ENCODE data around the gene EVC.
A peak's percentile ranks its signal among the peaks of the same experiment; 100 is the strongest.

The EVC gene

DNA sequence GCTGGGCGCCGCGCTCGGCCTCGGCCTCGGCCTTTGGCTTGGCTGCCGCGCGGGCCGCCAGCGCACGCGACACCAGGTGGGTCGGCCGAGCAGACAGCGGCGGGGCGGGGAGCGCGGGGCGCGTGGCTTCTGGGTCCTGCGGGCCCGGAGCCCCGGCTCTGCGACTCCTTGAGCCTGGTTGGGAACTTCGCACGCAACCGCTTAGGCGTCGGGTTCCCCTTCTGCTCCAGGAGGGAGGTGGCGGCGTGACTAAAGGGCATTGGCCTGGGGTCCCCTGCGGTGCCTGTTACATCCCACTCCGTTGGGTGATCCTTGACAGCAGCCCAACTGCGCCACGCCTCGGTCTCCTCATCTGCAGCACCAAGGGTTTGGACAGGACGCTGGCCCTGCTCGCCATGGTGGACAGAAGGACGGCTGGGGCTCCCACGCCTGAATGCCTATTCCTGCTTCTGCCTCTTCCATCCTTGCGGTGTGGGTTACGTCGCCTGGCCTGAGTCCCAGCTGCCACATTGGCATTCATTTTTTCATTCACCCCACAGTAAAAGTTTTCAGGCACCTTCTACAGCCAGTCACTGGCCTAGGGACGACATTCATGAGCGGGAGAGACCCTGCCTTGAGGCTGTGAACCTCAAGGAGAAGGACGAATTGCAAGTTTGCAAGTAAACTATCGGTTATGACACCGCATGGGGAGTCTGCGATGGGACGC, 631 bp downstream of the EVC start:
- DNase-seq (ENCODE audit: low read depth, low spot score), result no peak
- peak overlapping the region; percentile 68 for H3K9ac ChIP-seq (ENCODE audit: insufficient read length)
- H3K36me3 ChIP-seq (ENCODE audit: insufficient read depth, low read length), result no peaks in the 10 kb centered on the region
- no peaks in the 10 kb centered on the region for H3K9me3 ChIP-seq (ENCODE audit: low read depth, low read length)
- no peak overlapping the region for H3K27ac ChIP-seq
- TF ChIP-seq FOXP2 (optimal IDR thresholded peaks at IDR 0.05; ENCODE audit: control extremely low read depth, extremely low read length, insufficient read depth), result no peak
- TF ChIP-seq POLR2AphosphoS5 (IDR thresholded peaks at IDR 0.05; ENCODE audit: borderline replicate concordance, low read depth, low read length), result no peak
- no peak for TF ChIP-seq EZH2 (IDR thresholded peaks at IDR 0.05)
- H3K4me3 ChIP-seq, result peak overlapping the region; percentile 77

- no peak for DNase-seq (ENCODE audit: low read depth, low spot score)
- no peaks in the 10 kb centered on the region for H3K36me3 ChIP-seq (ENCODE audit: insufficient read depth, low read length)
- TF ChIP-seq FOXP2 (optimal IDR thresholded peaks at IDR 0.05; ENCODE audit: control extremely low read depth, extremely low read length, insufficient read depth), result no peak
- no peak for TF ChIP-seq EZH2 (IDR thresholded peaks at IDR 0.05)
- TF ChIP-seq POLR2AphosphoS5 (IDR thresholded peaks at IDR 0.05; ENCODE audit: borderline replicate concordance, low read depth, low read length), result no peak
- H3K9ac ChIP-seq (ENCODE audit: insufficient read length), result no peak overlapping the region
- H3K9me3 ChIP-seq (ENCODE audit: low read depth, low read length), result no peaks in the 10 kb centered on the region
- no peak overlapping the region for H3K4me3 ChIP-seq
- no peak overlapping the region for H3K27ac ChIP-seq
These were observed 1.5 kb downstream of the EVC start for GRCh38 chr4:5712517-5712916.

DNA sequence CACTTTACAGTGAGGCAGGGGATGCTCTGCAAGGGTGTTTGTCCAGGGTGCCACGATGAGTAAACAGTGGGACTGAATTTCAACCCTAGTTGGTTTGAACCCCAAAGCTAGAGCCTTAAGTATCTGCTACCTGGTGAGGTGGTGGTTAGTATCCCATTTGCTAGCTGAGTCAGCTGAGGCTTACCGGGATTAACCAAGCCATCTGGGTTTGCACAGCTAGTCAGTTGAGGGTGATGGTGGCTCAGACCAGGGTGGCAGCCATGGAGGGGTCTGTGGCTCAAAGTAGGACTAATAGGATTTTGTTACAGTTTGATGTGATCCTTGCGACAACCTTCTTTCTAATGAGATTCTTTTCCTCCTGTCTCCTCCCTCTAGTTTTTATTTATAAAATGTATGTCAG, 1.9 kb downstream of the EVC start:
- H3K9me3 ChIP-seq (ENCODE audit: low read depth, low read length), result no peaks in the 10 kb centered on the region
- TF ChIP-seq EZH2 (IDR thresholded peaks at IDR 0.05) (no peak), POLR2AphosphoS5 (IDR thresholded peaks at IDR 0.05; ENCODE audit: borderline replicate concordance, low read depth, low read length) (no peak), FOXP2 (optimal IDR thresholded peaks at IDR 0.05; ENCODE audit: control extremely low read depth, extremely low read length, insufficient read depth) (no peak)
- H3K9ac ChIP-seq (ENCODE audit: insufficient read length), result no peak overlapping the region
- no peak overlapping the region for H3K27ac ChIP-seq
- no peak overlapping the region for H3K4me3 ChIP-seq
- DNase-seq (ENCODE audit: low read depth, low spot score), result no peak
- no peaks in the 10 kb centered on the region for H3K36me3 ChIP-seq (ENCODE audit: insufficient read depth, low read length)

DNA sequence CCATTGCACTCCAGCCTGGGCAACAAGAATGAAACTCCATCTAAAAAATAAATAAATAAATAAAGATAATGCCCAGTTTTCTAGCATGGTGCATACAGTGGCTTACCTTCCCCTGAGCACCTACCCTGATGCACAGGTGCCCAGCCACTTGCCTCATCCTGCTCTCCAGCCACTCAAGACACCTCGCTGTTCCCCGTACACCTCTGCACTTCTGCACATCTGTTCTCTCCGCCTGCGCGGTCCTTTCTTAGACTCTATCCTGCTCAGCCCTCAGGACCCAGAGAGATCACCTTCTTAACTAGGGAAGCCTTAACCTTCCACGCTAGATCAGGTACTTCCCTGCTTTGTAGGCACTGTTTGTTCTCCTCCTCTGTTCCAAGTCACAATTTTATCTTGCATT, 2.9 kb downstream of the EVC start:
- DNase-seq (ENCODE audit: low read depth, low spot score), result no peak
- TF ChIP-seq POLR2AphosphoS5 (IDR thresholded peaks at IDR 0.05; ENCODE audit: borderline replicate concordance, low read depth, low read length) (no peak), EZH2 (IDR thresholded peaks at IDR 0.05) (no peak), FOXP2 (optimal IDR thresholded peaks at IDR 0.05; ENCODE audit: control extremely low read depth, extremely low read length, insufficient read depth) (no peak)
- Histone ChIP-seq H3K36me3 (ENCODE audit: insufficient read depth, low read length) (no peaks in the 10 kb centered on the region), H3K27ac (no peak overlapping the region), H3K4me3 (no peak overlapping the region), H3K9me3 (ENCODE audit: low read depth, low read length) (no peaks in the 10 kb centered on the region), H3K9ac (ENCODE audit: insufficient read length) (no peak overlapping the region)

DNA sequence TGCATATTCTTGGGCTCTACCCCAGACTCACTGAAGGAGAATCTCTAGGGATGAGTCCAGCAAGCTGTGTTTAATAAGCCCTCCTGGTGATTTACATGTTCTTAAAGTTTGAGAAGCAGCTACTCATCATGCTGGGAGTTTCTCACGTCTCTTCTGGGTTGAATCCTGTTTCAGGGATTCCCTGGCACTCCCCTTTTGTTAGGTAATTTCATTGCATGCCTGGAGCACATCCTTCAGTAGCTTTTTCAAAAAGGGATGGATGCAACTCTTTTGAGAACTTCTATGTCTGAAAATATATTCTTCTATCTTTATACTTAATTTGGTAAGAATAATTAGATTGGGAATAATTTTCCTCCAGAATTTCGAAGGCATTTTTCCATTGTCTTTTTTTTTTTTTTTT, 4.4 kb downstream of the EVC start:
- no peak overlapping the region for H3K27ac ChIP-seq
- no peaks in the 10 kb centered on the region for H3K9me3 ChIP-seq (ENCODE audit: low read depth, low read length)
- H3K36me3 ChIP-seq (ENCODE audit: insufficient read depth, low read length), result no peaks in the 10 kb centered on the region; the same call in 1 of the 2 replicates
- TF ChIP-seq FOXP2 (optimal IDR thresholded peaks at IDR 0.05; ENCODE audit: control extremely low read depth, extremely low read length, insufficient read depth) (no peak), EZH2 (IDR thresholded peaks at IDR 0.05) (no peak), POLR2AphosphoS5 (IDR thresholded peaks at IDR 0.05; ENCODE audit: borderline replicate concordance, low read depth, low read length) (no peak)
- DNase-seq (ENCODE audit: low read depth, low spot score), result no peak
- no peak overlapping the region for H3K9ac ChIP-seq (ENCODE audit: insufficient read length)
- no peak overlapping the region for H3K4me3 ChIP-seq

DNA sequence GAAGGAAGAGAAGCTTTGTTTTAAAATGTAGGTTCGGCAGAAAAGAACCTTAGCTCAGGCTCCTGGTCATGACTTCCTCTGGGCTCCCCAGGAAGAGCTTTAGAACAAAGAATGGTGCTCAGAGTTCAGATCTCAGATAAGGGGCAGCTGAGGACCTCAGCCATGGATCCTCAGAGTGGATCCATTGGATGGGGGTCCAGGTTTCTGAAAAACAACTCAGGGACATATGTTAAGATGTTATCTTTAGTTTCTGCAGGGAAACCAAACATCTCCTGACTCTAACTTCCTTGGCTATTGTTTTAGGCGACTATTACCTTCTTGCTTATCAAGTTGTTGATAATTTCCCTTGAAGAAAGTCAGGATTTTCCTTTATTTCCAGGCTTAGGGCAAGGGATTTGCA, 5.4 kb downstream of the EVC start:
- Histone ChIP-seq H3K9me3 (ENCODE audit: low read depth, low read length) (no peaks in the 10 kb centered on the region), H3K4me3 (no peak overlapping the region), H3K9ac (ENCODE audit: insufficient read length) (no peak overlapping the region), H3K36me3 (ENCODE audit: insufficient read depth, low read length) (no peaks in the 10 kb centered on the region; the same call in 1 of the 2 replicates), H3K27ac (no peak overlapping the region)
- no peak for TF ChIP-seq POLR2AphosphoS5 (IDR thresholded peaks at IDR 0.05; ENCODE audit: borderline replicate concordance, low read depth, low read length)
- TF ChIP-seq EZH2 (IDR thresholded peaks at IDR 0.05), result no peak
- no peak for TF ChIP-seq FOXP2 (optimal IDR thresholded peaks at IDR 0.05; ENCODE audit: control extremely low read depth, extremely low read length, insufficient read depth)
- no peak for DNase-seq (ENCODE audit: low read depth, low spot score)

- no peak overlapping the region for H3K4me3 ChIP-seq
- no peak overlapping the region for H3K27ac ChIP-seq
- H3K9ac ChIP-seq (ENCODE audit: insufficient read length), result no peak overlapping the region
- no peaks in the 10 kb centered on the region; the same call in 1 of the 2 replicates for H3K36me3 ChIP-seq (ENCODE audit: insufficient read depth, low read length)
- TF ChIP-seq FOXP2 (optimal IDR thresholded peaks at IDR 0.05; ENCODE audit: control extremely low read depth, extremely low read length, insufficient read depth) (no peak), POLR2AphosphoS5 (IDR thresholded peaks at IDR 0.05; ENCODE audit: borderline replicate concordance, low read depth, low read length) (no peak), EZH2 (IDR thresholded peaks at IDR 0.05) (no peak)
- no peaks in the 10 kb centered on the region for H3K9me3 ChIP-seq (ENCODE audit: low read depth, low read length)
- DNase-seq (ENCODE audit: low read depth, low spot score), result no peak
These were observed 6.6 kb downstream of the EVC start for GRCh38 chr4:5717449-5718158.

DNA sequence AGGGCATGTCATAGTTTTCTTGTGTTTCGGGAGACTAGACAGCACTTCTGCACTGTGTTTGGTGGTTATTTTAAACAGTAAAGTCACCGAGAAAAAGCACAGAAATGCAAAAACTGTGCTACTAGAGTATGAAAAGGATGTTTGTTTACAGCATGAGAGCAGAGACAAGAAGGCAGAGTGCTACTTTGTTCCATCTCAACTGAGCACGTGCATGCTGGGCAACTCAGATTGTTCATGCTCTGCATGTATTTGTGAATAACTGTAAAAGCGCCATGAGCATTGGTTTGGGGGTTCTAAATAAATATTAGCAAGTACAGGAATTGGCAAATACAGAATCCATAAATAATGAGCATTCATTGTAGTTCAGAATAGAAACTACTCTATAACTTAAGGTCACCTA, 7.4 kb downstream of the EVC start:
- Histone ChIP-seq H3K4me3 (no peak overlapping the region), H3K9me3 (ENCODE audit: low read depth, low read length) (no peaks in the 10 kb centered on the region), H3K36me3 (ENCODE audit: insufficient read depth, low read length) (no peaks in the 10 kb centered on the region; the same call in 1 of the 2 replicates), H3K27ac (no peak overlapping the region), H3K9ac (ENCODE audit: insufficient read length) (no peak overlapping the region)
- no peak for DNase-seq (ENCODE audit: low read depth, low spot score)
- no peak for TF ChIP-seq POLR2AphosphoS5 (IDR thresholded peaks at IDR 0.05; ENCODE audit: borderline replicate concordance, low read depth, low read length)
- no peak for TF ChIP-seq EZH2 (IDR thresholded peaks at IDR 0.05)
- no peak for TF ChIP-seq FOXP2 (optimal IDR thresholded peaks at IDR 0.05; ENCODE audit: control extremely low read depth, extremely low read length, insufficient read depth)
